ENCODE results near the gene SLX4. TPM values are rescaled to one million over a fixed set of nuclear protein-coding genes. Genes with fewer than 3 reads are reported as not detected.

Gene SLX4
- total and polyA plus RNA-seq, 9 of the 15 experiments (the other 6 are each of a cell fraction or from before 2014, with no cell fraction given) = 0.29 to 7.9 (median 3.8) TPM

GRCh38 chr16:3582276-3583165, 28.9 kb downstream of the SLX4 start:
- POLR2A ChIA-PET = no interaction called here
- Histone ChIP-seq H3K9me1 (ENCODE audit: control insufficient read depth, insufficient read depth, low read length) (no peaks in the 10 kb centered on the region), H3K27ac (ENCODE audit: extremely low read depth, low read depth, low read length) (no peak overlapping the region), H3K9me3 (replicated peaks; ENCODE audit: control insufficient read depth, insufficient read depth, low read depth, low read length) (no peaks in the 10 kb centered on the region), H2AFZ (ENCODE audit: low read depth, low read length) (no peak overlapping the region), H3K4me1 (replicated peaks in 1 of 2; ENCODE audit: control insufficient read depth in 2 of 2, insufficient read depth in 2 of 2, low read length in 2 of 2) (peaks cover 0 to 22% of the 10 kb centered on the region in 2 experiments; a peak in 3 of 5 replicates), H4K20me1 (replicated peaks; ENCODE audit: control insufficient read depth, insufficient read depth, low read length) (no peaks in the 10 kb centered on the region; the same call in none of the 2 replicates), H3K79me2 (ENCODE audit: control insufficient read depth, insufficient read depth, low read length) (no peaks in the 10 kb centered on the region), H3K27me3 (ENCODE audit: control insufficient read depth in 2 of 2, insufficient read depth in 2 of 2, low read length in 2 of 2) (no peaks in the 10 kb centered on the region), H3K4me3 (no peak overlapping the region), H3K4me2 (ENCODE audit: insufficient read depth, low read length) (no peak overlapping the region), H3K36me3 (ENCODE audit: control insufficient read depth, insufficient read depth, low read length) (peaks cover 15% of the 10 kb centered on the region; the same call in 2 of the 3 replicates), H3K9ac (ENCODE audit: insufficient read depth in 1 of 2, low read depth in 2 of 2, low read length in 2 of 2) (peak overlapping the region in 1 of 2 experiments; percentile 52; a peak in 1 of 4 replicates)
- CTCF ChIA-PET (ENCODE audit: low intra/inter-chr PET ratio) = no interaction called here
- TF ChIP-seq ERF (CRISPR knock-in tag; IDR thresholded peaks at IDR 0.05) (no peak), SRF (CRISPR knock-in tag; IDR thresholded peaks at IDR 0.05) (no peak), MYNN (IDR thresholded peaks at IDR 0.05) (no peak), MYNN (CRISPR knock-in tag; IDR thresholded peaks at IDR 0.05) (no peak), RB1 (IDR thresholded peaks at IDR 0.05; ENCODE audit: low read depth) (no peak), EP300 (IDR thresholded peaks at IDR 0.05; ENCODE audit: low read length) (no peak), ZNF280A (IDR thresholded peaks at IDR 0.05; ENCODE audit: low read depth, partially characterized antibody) (no peak)
- FAIRE-seq (no peak), ATAC-seq (no peak), DNase-seq (ENCODE audit: extremely low read depth in 1 of 4, low spot score in 3 of 4) (no peak)
- intact Hi-C loops (cut with micrococcal nuclease) = no loop called here
- BruUV-seq (replicated peaks) = no TSS peak
- in situ Hi-C loops (cut with MboI) = no loop called here
- 75% methylated on average over 33 of the region's 36 CpGs for WGBS (ENCODE audit: insufficient coverage, low coverage, missing lambda C conversion rate)
